Measurements from ENCODE around the gene SCARB2. TPM values are rescaled to one million over a fixed set of nuclear protein-coding genes. Genes with fewer than 3 reads are reported as not detected.

The SCARB2 gene
- total RNA-seq, 1 donor from 2014 or later, result 330 TPM

DNA sequence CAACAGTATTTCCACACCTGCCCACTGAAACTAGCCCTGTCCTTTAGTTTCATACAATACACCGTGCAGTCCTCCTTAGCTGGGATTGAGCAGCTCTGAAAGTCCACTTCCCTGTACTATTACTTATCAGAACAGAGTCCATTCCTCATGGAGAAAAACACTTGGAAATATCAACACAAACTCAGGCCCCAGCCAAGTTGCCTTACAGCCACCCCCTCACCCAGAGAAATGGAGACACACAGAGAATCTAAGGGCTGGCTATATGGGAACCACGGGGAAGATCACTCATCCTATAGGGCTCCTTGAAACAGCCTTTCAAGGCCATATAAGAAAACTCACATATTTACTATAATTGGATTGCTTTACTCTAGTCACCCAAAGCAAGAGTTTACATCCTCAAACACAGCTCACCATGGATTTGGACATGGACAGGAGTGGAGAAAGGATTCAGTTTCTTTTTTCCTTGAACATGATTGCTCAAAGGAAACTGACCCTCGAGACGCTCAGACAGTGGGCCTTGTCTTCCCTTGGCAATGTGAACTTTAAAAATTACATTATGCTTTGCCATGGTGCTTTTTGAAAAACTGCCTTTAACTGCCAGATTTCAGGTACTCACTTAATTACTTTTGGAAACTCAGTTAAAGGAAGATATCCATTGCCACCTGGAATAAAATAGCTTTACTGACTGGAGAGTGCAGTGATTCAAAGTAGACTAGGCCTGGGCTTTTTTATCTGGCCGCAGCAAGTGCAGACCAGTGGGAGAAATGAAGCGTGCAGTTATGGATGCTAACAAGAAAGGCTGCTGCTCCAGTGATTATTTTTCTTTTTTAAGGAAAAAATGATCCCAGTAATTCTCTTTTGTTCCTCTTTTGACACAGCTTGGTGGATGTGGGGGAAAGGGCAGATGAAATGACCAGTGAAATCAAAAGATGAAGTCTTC is 1.6 kb downstream of the SCARB2 start:
- TF ChIP-seq, protein P1, sequence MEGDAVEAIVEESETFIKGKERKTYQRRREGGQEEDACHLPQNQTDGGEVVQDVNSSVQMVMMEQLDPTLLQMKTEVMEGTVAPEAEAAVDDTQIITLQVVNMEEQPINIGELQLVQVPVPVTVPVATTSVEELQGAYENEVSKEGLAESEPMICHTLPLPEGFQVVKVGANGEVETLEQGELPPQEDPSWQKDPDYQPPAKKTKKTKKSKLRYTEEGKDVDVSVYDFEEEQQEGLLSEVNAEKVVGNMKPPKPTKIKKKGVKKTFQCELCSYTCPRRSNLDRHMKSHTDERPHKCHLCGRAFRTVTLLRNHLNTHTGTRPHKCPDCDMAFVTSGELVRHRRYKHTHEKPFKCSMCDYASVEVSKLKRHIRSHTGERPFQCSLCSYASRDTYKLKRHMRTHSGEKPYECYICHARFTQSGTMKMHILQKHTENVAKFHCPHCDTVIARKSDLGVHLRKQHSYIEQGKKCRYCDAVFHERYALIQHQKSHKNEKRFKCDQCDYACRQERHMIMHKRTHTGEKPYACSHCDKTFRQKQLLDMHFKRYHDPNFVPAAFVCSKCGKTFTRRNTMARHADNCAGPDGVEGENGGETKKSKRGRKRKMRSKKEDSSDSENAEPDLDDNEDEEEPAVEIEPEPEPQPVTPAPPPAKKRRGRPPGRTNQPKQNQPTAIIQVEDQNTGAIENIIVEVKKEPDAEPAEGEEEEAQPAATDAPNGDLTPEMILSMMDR (IDR thresholded peaks at IDR 0.05; ENCODE audit: partially characterized antibody, unreplicated experiment), result no peak
- Mint-ChIP-seq H3K4me1 (ENCODE audit: low read depth, unreplicated experiment) (peaks cover 57% of the 10 kb centered on the region), H3K27me3 (ENCODE audit: unreplicated experiment) (peaks cover 14% of the 10 kb centered on the region), H3K27ac (ENCODE audit: unreplicated experiment) (peak overlapping the region; percentile 96), H3K9me3 (ENCODE audit: unreplicated experiment) (peaks cover 19% of the 10 kb centered on the region), H3K36me3 (ENCODE audit: unreplicated experiment) (peaks cover 6% of the 10 kb centered on the region), H3K4me3 (ENCODE audit: unreplicated experiment) (peak overlapping the region; percentile 96)
- no peak for DNase-seq

DNA sequence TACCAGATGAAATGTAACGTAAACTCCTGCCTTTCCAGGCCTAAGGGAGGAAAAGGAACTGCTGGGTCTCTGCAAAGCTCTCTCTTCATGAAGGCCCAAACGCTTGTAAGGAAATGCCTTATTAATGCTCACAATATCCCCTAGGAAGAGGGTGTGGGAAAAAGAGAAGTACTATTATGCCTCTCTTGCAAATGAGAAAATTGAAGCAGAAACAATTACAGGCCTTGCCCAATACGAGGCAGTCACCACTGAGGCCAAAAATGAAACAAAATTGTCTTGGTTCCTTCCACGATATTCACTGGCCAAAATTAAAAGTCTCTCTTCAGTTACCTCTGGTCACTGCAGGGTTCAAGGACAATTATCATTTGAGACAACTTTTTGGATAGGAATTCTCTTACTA is 3.2 kb downstream of the SCARB2 start:
- Mint-ChIP-seq H3K36me3 (ENCODE audit: unreplicated experiment) (peaks cover 6% of the 10 kb centered on the region), H3K27me3 (ENCODE audit: unreplicated experiment) (peaks cover 13% of the 10 kb centered on the region), H3K27ac (ENCODE audit: unreplicated experiment) (peak overlapping the region; percentile 48), H3K4me3 (ENCODE audit: unreplicated experiment) (peak overlapping the region; percentile 96), H3K4me1 (ENCODE audit: low read depth, unreplicated experiment) (peaks cover 58% of the 10 kb centered on the region), H3K9me3 (ENCODE audit: unreplicated experiment) (peaks cover 19% of the 10 kb centered on the region)
- TF ChIP-seq, protein P1 (IDR thresholded peaks at IDR 0.05; ENCODE audit: partially characterized antibody, unreplicated experiment), result no peak
- no peak for DNase-seq

DNA sequence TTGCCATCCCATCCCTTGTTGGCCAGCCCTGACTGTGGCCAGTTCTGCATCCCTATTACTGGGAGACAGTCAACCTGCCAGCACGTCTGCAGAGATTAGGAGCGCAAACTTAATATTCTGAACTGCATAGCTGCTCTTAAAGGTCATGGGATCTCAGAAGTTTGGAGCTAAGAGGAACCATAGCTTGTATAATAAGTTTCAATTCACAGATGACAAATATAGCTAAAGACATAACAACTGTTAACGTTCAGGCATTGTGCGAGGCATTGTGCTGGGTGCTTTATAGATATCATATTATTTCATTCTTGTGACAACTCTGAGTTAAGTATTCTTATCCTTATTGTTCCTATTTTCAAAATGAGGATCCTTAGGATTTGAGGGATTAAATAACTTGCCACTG is 3.7 kb downstream of the SCARB2 start:
- peaks cover 58% of the 10 kb centered on the region for H3K4me1 Mint-ChIP-seq (ENCODE audit: low read depth, unreplicated experiment)
- H3K9me3 Mint-ChIP-seq (ENCODE audit: unreplicated experiment), result peaks cover 19% of the 10 kb centered on the region
- H3K36me3 Mint-ChIP-seq (ENCODE audit: unreplicated experiment), result peaks cover 6% of the 10 kb centered on the region
- H3K4me3 Mint-ChIP-seq (ENCODE audit: unreplicated experiment), result peak overlapping the region; percentile 96
- H3K27ac Mint-ChIP-seq (ENCODE audit: unreplicated experiment), result peak overlapping the region; percentile 64
- peaks cover 13% of the 10 kb centered on the region for H3K27me3 Mint-ChIP-seq (ENCODE audit: unreplicated experiment)
- TF ChIP-seq, protein P1 (IDR thresholded peaks at IDR 0.05; ENCODE audit: partially characterized antibody, unreplicated experiment), result no peak
- no peak for DNase-seq

DNA sequence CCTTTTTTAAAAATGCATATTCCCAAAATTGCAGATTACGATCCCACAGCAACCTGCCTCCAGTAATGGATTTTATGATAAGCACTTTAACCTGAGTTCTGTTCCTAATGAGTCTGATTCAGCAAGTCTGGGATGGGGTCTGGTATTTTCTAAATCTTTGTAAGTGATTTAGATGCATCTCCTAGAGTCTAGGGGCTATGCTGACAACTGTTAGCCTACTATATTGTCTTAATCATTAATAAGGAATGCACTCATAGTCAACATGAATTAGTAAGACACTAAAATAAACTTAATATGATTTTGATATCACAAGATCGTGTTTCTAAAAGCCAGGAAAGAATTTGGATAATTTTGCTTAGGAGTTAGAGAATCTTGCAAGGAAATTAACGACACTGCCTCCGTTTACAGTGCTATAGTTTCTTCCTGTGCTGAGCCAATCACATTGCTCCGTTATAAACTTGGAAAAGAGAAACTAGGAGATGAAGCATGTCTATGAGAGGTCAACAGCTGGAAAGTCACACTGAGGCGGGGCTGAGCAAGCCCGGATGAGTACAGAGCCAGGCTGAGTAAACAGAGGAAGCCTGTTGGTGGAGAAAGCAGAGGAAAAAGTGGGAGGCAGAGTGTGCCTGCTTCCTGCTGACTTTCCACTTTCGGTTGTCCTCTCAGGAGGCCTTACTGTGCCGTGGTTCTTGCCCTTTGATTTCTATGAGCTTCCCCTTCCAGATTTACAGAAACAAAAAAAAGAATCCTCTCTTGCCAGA is 5.4 kb downstream of the SCARB2 start:
- Mint-ChIP-seq H3K27me3 (ENCODE audit: unreplicated experiment) (peaks cover 12% of the 10 kb centered on the region), H3K4me1 (ENCODE audit: low read depth, unreplicated experiment) (peaks cover 66% of the 10 kb centered on the region), H3K9me3 (ENCODE audit: unreplicated experiment) (peaks cover 13% of the 10 kb centered on the region), H3K36me3 (ENCODE audit: unreplicated experiment) (peaks cover 6% of the 10 kb centered on the region), H3K4me3 (ENCODE audit: unreplicated experiment) (peak overlapping the region; percentile 86), H3K27ac (ENCODE audit: unreplicated experiment) (peak overlapping the region; percentile 97)
- TF ChIP-seq, protein P1 (IDR thresholded peaks at IDR 0.05; ENCODE audit: partially characterized antibody, unreplicated experiment), result no peak
- DNase-seq, result no peak

Data from glutamatergic neuron (in vitro differentiated cells).